Measurements from ENCODE around the gene ZNF592.

- TF ChIP-seq EZH2phosphoT487 (IDR thresholded peaks at IDR 0.05; ENCODE audit: low read depth, severe bottlenecking, unreplicated experiment) (no peak), EZH2 (IDR thresholded peaks at IDR 0.05; ENCODE audit: borderline replicate concordance) (no peak)
Measured at GRCh38 chr15:84831613-84832012, 83.2 kb downstream of the ZNF592 start.

Measured in hepatocyte (in vitro differentiated cells).